Testis (tissue), 3 donors: ENCODE measurements around the gene TUBB3. TPM values are rescaled to one million over a fixed set of nuclear protein-coding genes. Genes with fewer than 3 reads are reported as not detected.

Source experiments
- DNase-seq: peaks from one replicate; pipeline ENCODE4 v3.0.0-alpha.2; 2019
- H3K27ac ChIP-seq, 2 donors: fragments of 200-600 bp; sonication (generic); one replicate each; pipeline ENCODE4 v1.5.1; 2019
- H3K27me3 ChIP-seq: fragments of 200-600 bp; sonication (generic); one replicate; pipeline ENCODE4 v1.5.1; 2019
- H3K36me3 ChIP-seq: fragments of 200-600 bp; sonication (generic); one replicate; pipeline ENCODE4 v1.5.1; 2017; ENCODE audit warnings: low read depth; ENCODE audit errors: missing control alignments
- H3K4me1 ChIP-seq: fragments of 200-600 bp; sonication (generic); one replicate; pipeline ENCODE4 v1.5.1; 2019
- H3K4me3 ChIP-seq, 2 donors: fragments of 200-600 bp; sonication (generic); one replicate each; pipeline ENCODE4 v1.5.1; 2017 to 2019
- H3K9me3 ChIP-seq: fragments of 200-600 bp; sonication (generic); one replicate; pipeline ENCODE4 v1.5.1; 2017
- CTCF ChIP-seq, 3 experiments: fragments of 450-650 bp in 2 of 3; fragments of 200-600 bp in 1 of 3; sonication (generic) in 1 of 3; IDR thresholded peaks; one replicate each; pipeline ENCODE4 v1.5.1; 2016 to 2019; ENCODE audit warnings: antibody characterized with exemption in 3 of 3, mild to moderate bottlenecking in 2 of 3, moderate library complexity in 1 of 3
- POLR2A ChIP-seq: fragments of 450-650 bp; IDR thresholded peaks from one replicate; pipeline ENCODE4 v1.6.1; 2017; ENCODE audit warnings: antibody characterized with exemption, mild to moderate bottlenecking, moderate library complexity
- WGBS, 2 donors: methylation state at CpG; one replicate each; pipeline ENCODE4 v1.1.5; 2018; 5-methylcytosine and 5-hydroxymethylcytosine counted together
- intact Hi-C: fragments of 100-400 bp; cut with DNase I; formaldehyde crosslinking; loops from one replicate; pipeline ENCODE4 v1.15.1; 2023; ENCODE audit warnings: low total_unique reads
- polyA plus RNA-seq: library from polyadenylated mRNA; stranded (reverse); fragments of 350-450 nt; fragmentation: Illumina TruSeq; extraction: RNeasy Lipid Tissue Mini Kit (QIAGEN cat#74804); gene quantifications from one replicate; pipeline ENCODE4 v1.2.3, GENCODE V29; 2014; ENCODE audit warnings: low read depth, low replicate concordance; ENCODE audit not compliant: insufficient read depth
- total RNA-seq, 2 donors: library from RNA; depleted of rRNA; stranded (reverse); fragments of >200 nt; gene quantifications; one replicate each; pipeline ENCODE4 v1.2.3, GENCODE V29; 2016

Gene TUBB3
- total and polyA plus RNA-seq, 3 donors from 2014 or later, result 38.8 to 61.7 (median 56.5) TPM

GRCh38 chr16:89949756-89950155, 26.6 kb downstream of the TUBB3 start:
- Histone ChIP-seq H3K27ac (no peak overlapping the region), H3K27me3 (no peaks in the 10 kb centered on the region), H3K4me3 (no peak overlapping the region), H3K9me3 (no peaks in the 10 kb centered on the region), H3K4me1 (peaks cover 6% of the 10 kb centered on the region), H3K36me3 (no peaks in the 10 kb centered on the region)
- intact Hi-C loops, result no loop called here
- 76 to 89% methylated on average over 7 to 12 of the region's 12 CpGs for WGBS, 2 donors
- DNase-seq, result no peak
- TF ChIP-seq POLR2A (no peak), CTCF (IDR thresholded peaks at IDR 0.05) (no peak)

- Histone ChIP-seq H3K4me1 (peaks cover 6% of the 10 kb centered on the region), H3K36me3 (no peaks in the 10 kb centered on the region), H3K27ac (no peak overlapping the region), H3K27me3 (no peaks in the 10 kb centered on the region), H3K4me3 (no peak overlapping the region), H3K9me3 (no peaks in the 10 kb centered on the region)
- TF ChIP-seq CTCF (IDR thresholded peaks at IDR 0.05), result no peak
- no peak for TF ChIP-seq POLR2A
- DNase-seq, result no peak
- WGBS, 2 donors, result 87 to 95% methylated on average over 5 of the region's 5 CpGs
- intact Hi-C loops, result no loop called here
These were observed 28.4 kb downstream of the TUBB3 start for GRCh38 chr16:89951509-89951908.

GRCh38 chr16:89952049-89952448, 28.9 kb downstream of the TUBB3 start:
- H3K36me3 ChIP-seq, result no peaks in the 10 kb centered on the region
- H3K27ac ChIP-seq, result no peak overlapping the region
- no peaks in the 10 kb centered on the region for H3K27me3 ChIP-seq
- no peak for TF ChIP-seq CTCF (IDR thresholded peaks at IDR 0.05)
- DNase-seq, result no peak
- H3K4me3 ChIP-seq, result no peak overlapping the region
- H3K4me1 ChIP-seq, result peaks cover 6% of the 10 kb centered on the region
- 91 to 95% methylated on average over 9 to 12 of the region's 12 CpGs for WGBS, 2 donors
- no peaks in the 10 kb centered on the region for H3K9me3 ChIP-seq
- intact Hi-C loops, result no loop called here

- 73 to 88% methylated on average over 4 to 6 of the region's 6 CpGs for WGBS, 2 donors
- H3K4me1 ChIP-seq, result peaks cover 6% of the 10 kb centered on the region
- TF ChIP-seq POLR2A (no peak), CTCF (IDR thresholded peaks at IDR 0.05) (no peak)
- H3K4me3 ChIP-seq, result no peak overlapping the region
- no peaks in the 10 kb centered on the region for H3K9me3 ChIP-seq
- H3K36me3 ChIP-seq, result no peaks in the 10 kb centered on the region
- H3K27ac ChIP-seq, result no peak overlapping the region
- no peak for DNase-seq
- intact Hi-C loops, result no loop called here
- H3K27me3 ChIP-seq, result no peaks in the 10 kb centered on the region
These were observed 29.4 kb downstream of the TUBB3 start for GRCh38 chr16:89952551-89952950.

GRCh38 chr16:89953671-89954406, 30.7 kb downstream of the TUBB3 start:
- no peak overlapping the region for H3K4me3 ChIP-seq
- no peak overlapping the region for H3K27ac ChIP-seq
- H3K36me3 ChIP-seq, result no peaks in the 10 kb centered on the region
- no peaks in the 10 kb centered on the region for H3K27me3 ChIP-seq
- H3K9me3 ChIP-seq, result no peaks in the 10 kb centered on the region
- TF ChIP-seq CTCF (IDR thresholded peaks at IDR 0.05), result no peak
- intact Hi-C loops, result no loop called here
- peaks cover 6% of the 10 kb centered on the region for H3K4me1 ChIP-seq
- no peak for DNase-seq
- WGBS, 2 donors, result 91 to 97% methylated on average over 8 to 11 of the region's 11 CpGs
